ENCODE results near the gene CXorf58.

GRCh38 chrX:23907111-23907497 lies 702 bp upstream of the CXorf58 start:
- TF ChIP-seq CTCF (conservative IDR thresholded peaks at IDR 0.05; ENCODE audit: low read length) (no peak), EZH2phosphoT487 (IDR thresholded peaks at IDR 0.05; ENCODE audit: borderline replicate concordance) (no peak)
